Psoas muscle (tissue), 8 donors: Measurements from ENCODE around the gene KIF17. TPM values are rescaled to one million over a fixed set of nuclear protein-coding genes. Genes with fewer than 3 reads are reported as not detected.

Experiments used
- ATAC-seq, 4 donors: fragments of 200-7000 bp; cut with Tn5 transposase; one replicate each; pipeline ENCODE4 v1.9.1; 2020; ENCODE audit warnings: moderate library complexity in 3 of 4, mild to moderate bottlenecking in 2 of 4
- DNase-seq, 2 donors: peaks; one replicate each; pipeline ENCODE4 v3.0.0-alpha.2; 2020
- H3K27ac ChIP-seq: fragments of 200-600 bp; one replicate; pipeline ENCODE4 v1.8.0; 2022
- H3K27me3 ChIP-seq, 3 donors: fragments of 200-600 bp in 1 of 3; one replicate each; pipeline versions ENCODE4 v1.6.1 to v1.8.0; 2013 to 2022; ENCODE audit warnings: low read length in 2 of 3, mild to moderate bottlenecking in 2 of 3, moderate library complexity in 1 of 3; ENCODE audit not compliant: insufficient read depth in 3 of 3
- H3K36me3 ChIP-seq, 2 donors: fragments of 200-600 bp in 1 of 2; one replicate each; pipeline versions ENCODE4 v1.6.1 to v1.8.0; 2013 to 2022; ENCODE audit warnings: low read depth in 1 of 2, mild to moderate bottlenecking in 1 of 2, moderate library complexity in 1 of 2; ENCODE audit not compliant: insufficient read depth in 1 of 2
- H3K4me1 ChIP-seq: fragments of 200-600 bp; one replicate; pipeline ENCODE4 v1.8.0; 2022
- H3K4me3 ChIP-seq: fragments of 200-600 bp; one replicate; pipeline ENCODE4 v1.8.0; 2022; ENCODE audit warnings: mild to moderate bottlenecking
- H3K9me3 ChIP-seq: fragments of 200-600 bp; one replicate; pipeline ENCODE4 v1.8.0; 2022
- CTCF ChIP-seq: fragments of 200-600 bp; IDR thresholded peaks from one replicate; pipeline ENCODE4 v1.8.0; 2022; ENCODE audit warnings: antibody characterized with exemption
- WGBS, 3 donors: extraction: QIAGEN DNeasy Blood & Tissue Kit; methylation state at CpG; one replicate each; pipeline versions ENCODE4 v1.1.6 to v1.1.7; 2013; 5-methylcytosine and 5-hydroxymethylcytosine counted together
- intact Hi-C, 2 donors: fragments of 100-400 bp; cut with DNase I; formaldehyde crosslinking; loops; one replicate each; pipeline versions ENCODE4 v1.11.0 to v1.14.2; 2022
- polyA plus RNA-seq, 3 donors: library from polyadenylated mRNA; stranded (reverse); fragments of 200-250 nt; gene quantifications; one replicate each; pipeline ENCODE4 v1.2.3, GENCODE V29; 2013
- total RNA-seq, 4 donors: library from RNA; stranded (reverse); fragmentation: NEBNext Ultra II Directional in 2 of 4; extraction: Animal tissue kit (Norgen Biotek cat#: 25700) in 2 of 4; gene quantifications; one replicate each; pipeline versions ENCODE4 v1.2.1 to v1.2.4, GENCODE V29; 2021 to 2023
- donor health status: healthy with polysubstance abuse.
- donor health status: DM: no; HTN: no; CAD: no; lungs with moderate emphysema.
- donor health status: Bipolar disorder and iron deficiency.
- donor health status: healthy.
- donor health status: DM: yes; HTN: yes; CAD: no.
- donor health status: DM: no; HTN: no; CAD: no.
- donor health status: DM: no; HTN: no; CAD: no.
- donor health status: DM: yes; HTN: yes; CAD: no.

KIF17 gene
- total and polyA plus RNA-seq, 7 donors, result 1.1 to 3.4 (median 1.5) TPM

- H3K4me1 ChIP-seq, result peaks cover 10% of the 10 kb centered on the region
- no peak overlapping the region for H3K4me3 ChIP-seq
- no peak for TF ChIP-seq CTCF
- intact Hi-C loops, result loop anchor here (5.0 to 10.0 kb wide), 4 partner anchors 37 to 497 kb away; partner anchors contain the start of genes SH2D5 (in 2 of the 2) and HP1BP3 (in 1 of the 2)
- WGBS, 3 donors, result 77 to 83% (median 81%) methylated on average over 10 of the region's 10 CpGs
- H3K9me3 ChIP-seq, result no peaks in the 10 kb centered on the region
- no peak overlapping the region for H3K27ac ChIP-seq
- no peaks in the 10 kb centered on the region for H3K36me3 ChIP-seq
- ATAC-seq (no peak), DNase-seq (no peak)
- H3K27me3 ChIP-seq, result no peaks in the 10 kb centered on the region
Observed at GRCh38 chr1:20695515-20695914, 22.3 kb downstream of the KIF17 start.

GRCh38 chr1:20693623-20694022 lies 24.2 kb downstream of the KIF17 start:
- H3K27ac ChIP-seq, result no peak overlapping the region
- DNase-seq (no peak), ATAC-seq (no peak)
- WGBS, 3 donors, result 71 to 78% (median 77%) methylated on average over 2 of the region's 2 CpGs
- no peaks in the 10 kb centered on the region for H3K36me3 ChIP-seq
- no peaks in the 10 kb centered on the region for H3K4me1 ChIP-seq
- no peak for TF ChIP-seq CTCF
- intact Hi-C loops, result loop anchor here in 1 of 2 donors (10.0 kb wide), 1 partner anchor 291 kb away; no protein-coding TSS in a partner anchor
- no peaks in the 10 kb centered on the region for H3K9me3 ChIP-seq
- no peaks in the 10 kb centered on the region for H3K27me3 ChIP-seq
- H3K4me3 ChIP-seq, result no peak overlapping the region

- DNase-seq, result no peak
- intact Hi-C loops, result loop anchor here in 1 of 2 donors (10.0 kb wide), 1 partner anchor 293 kb away; no protein-coding TSS in a partner anchor
Observed at GRCh38 chr1:20691872-20692271, 25.9 kb downstream of the KIF17 start.

GRCh38 chr1:20689645-20690056 lies 28.2 kb downstream of the KIF17 start:
- 83 to 94% (median 85%) methylated on average over 3 of the region's 3 CpGs for WGBS, 3 donors
- Histone ChIP-seq H3K27me3 (no peaks in the 10 kb centered on the region), H3K36me3 (no peaks in the 10 kb centered on the region), H3K27ac (no peak overlapping the region), H3K4me1 (no peaks in the 10 kb centered on the region), H3K9me3 (no peaks in the 10 kb centered on the region), H3K4me3 (no peak overlapping the region)
- ATAC-seq (no peak), DNase-seq (no peak)
- intact Hi-C loops, result loop anchor here in 1 of 2 donors (10.0 kb wide), 1 partner anchor 295 kb away; no protein-coding TSS in a partner anchor
- no peak for TF ChIP-seq CTCF

More at GRCh38 chr1:20691872-20692271, 25.9 kb downstream of the KIF17 start:
- Histone ChIP-seq H3K4me3 (no peak overlapping the region), H3K9me3 (no peaks in the 10 kb centered on the region), H3K27me3 (no peaks in the 10 kb centered on the region), H3K36me3 (no peaks in the 10 kb centered on the region), H3K27ac (no peak overlapping the region), H3K4me1 (no peaks in the 10 kb centered on the region)
- no peak for ATAC-seq
- no peak for TF ChIP-seq CTCF
- 83 to 93% (median 89%) methylated on average over 1 of the region's 1 CpG for WGBS, 3 donors
